Measurements from ENCODE around the gene SSBP2.

Gene SSBP2

GRCh38 chr5:81751009-81751835 lies at the start of gene SSBP2:
SSBP2 (minus strand) TSS chr5:81751097; CDS start chr5:81751042, 55 bp downstream.
- H3K4me3 ChIP-seq (ENCODE audit: low read depth, low read length), result peak within 1 kb of the TSS; percentile 74
- TF ChIP-seq CTCF (IDR thresholded peaks at IDR 0.05; ENCODE audit: low read depth, low read length), result no peak

- no peak for TF ChIP-seq CTCF (IDR thresholded peaks at IDR 0.05; ENCODE audit: low read depth, low read length)
- no peak overlapping the region for H3K4me3 ChIP-seq (ENCODE audit: low read depth, low read length)
Measured at GRCh38 chr5:81795666-81796065, 44.8 kb upstream of the SSBP2 start.

GRCh38 chr5:81794226-81794625 lies 43.3 kb upstream of the SSBP2 start:
- no peak for TF ChIP-seq CTCF (IDR thresholded peaks at IDR 0.05; ENCODE audit: low read depth, low read length)
- H3K4me3 ChIP-seq (ENCODE audit: low read depth, low read length), result no peak overlapping the region

- H3K4me3 ChIP-seq (ENCODE audit: low read depth, low read length), result no peak overlapping the region
- no peak for TF ChIP-seq CTCF (IDR thresholded peaks at IDR 0.05; ENCODE audit: low read depth, low read length)
Measured at GRCh38 chr5:81790336-81790735, 39.4 kb upstream of the SSBP2 start.

- no peak for TF ChIP-seq CTCF (IDR thresholded peaks at IDR 0.05; ENCODE audit: low read depth, low read length)
- no peak overlapping the region for H3K4me3 ChIP-seq (ENCODE audit: low read depth, low read length)
Measured at GRCh38 chr5:81789033-81789432, 38.1 kb upstream of the SSBP2 start.

- H3K4me3 ChIP-seq (ENCODE audit: low read depth, low read length), result no peak overlapping the region
- no peak for TF ChIP-seq CTCF (IDR thresholded peaks at IDR 0.05; ENCODE audit: low read depth, low read length)
Measured at GRCh38 chr5:81788329-81788728, 37.4 kb upstream of the SSBP2 start.

GRCh38 chr5:81787474-81788242 lies 36.8 kb upstream of the SSBP2 start:
- H3K4me3 ChIP-seq (ENCODE audit: low read depth, low read length), result no peak overlapping the region
- no peak for TF ChIP-seq CTCF (IDR thresholded peaks at IDR 0.05; ENCODE audit: low read depth, low read length)

Data from WI38 (cell line).